ENCODE data around the gene PDZD11.
A peak's percentile ranks its signal among the peaks of the same experiment; 100 is the strongest.

Gene PDZD11

DNA sequence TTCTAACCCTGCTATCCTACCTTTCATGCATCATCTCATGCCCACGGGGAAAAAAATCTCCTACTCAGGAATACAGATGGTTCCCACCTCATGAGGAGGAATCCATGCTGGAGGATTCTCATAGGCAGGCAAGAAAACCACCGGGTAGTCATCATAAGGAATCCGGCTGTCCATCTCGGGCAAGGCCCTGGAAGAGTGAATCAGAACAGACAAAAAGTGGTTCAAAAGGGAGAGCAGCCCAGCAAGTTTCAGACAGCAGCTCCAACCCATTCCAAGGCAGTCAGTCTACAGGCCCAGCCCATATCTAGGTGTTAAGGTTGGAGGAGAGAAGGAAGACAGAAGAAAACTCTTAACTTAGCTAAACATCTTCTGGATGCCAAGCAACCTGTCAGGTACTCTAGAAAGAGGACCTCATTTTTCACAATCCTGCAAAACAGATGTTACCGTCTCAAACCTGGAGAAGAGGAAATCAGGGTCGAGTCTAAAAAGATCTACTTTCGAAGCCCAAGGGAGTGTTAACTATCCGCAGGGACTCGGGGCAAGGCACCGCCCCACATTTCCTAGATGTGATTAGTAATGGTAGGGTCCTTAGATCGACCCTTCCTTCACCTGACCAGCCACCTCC, 447 bp downstream of the PDZD11 start:
- TF ChIP-seq REST (IDR thresholded peaks at IDR 0.05; ENCODE audit: low read depth) (no peak), RAD21 (IDR thresholded peaks at IDR 0.05; ENCODE audit: low read depth) (no peak), EGR1 (IDR thresholded peaks at IDR 0.05) (no peak), USF1 (IDR thresholded peaks at IDR 0.05) (no peak)

DNA sequence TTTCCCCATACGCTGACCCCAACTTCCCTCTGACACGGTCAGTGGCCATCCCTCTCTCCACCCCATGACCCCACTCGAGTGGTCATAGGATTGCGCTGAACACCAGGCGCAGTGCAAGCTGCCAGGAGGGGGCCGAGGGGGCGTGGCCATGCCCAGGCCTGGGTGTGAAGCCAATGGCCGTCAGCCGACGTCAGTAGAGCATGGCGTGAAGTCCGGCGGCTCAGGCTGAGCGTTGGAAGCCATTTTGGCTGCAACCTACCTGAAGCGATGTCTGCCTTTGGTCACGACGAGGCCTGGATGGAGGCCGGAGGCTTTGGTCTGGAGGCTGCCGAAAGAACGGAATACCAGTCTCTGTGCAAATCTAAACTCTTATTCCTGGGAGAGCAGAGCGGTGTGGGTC, 7.8 kb downstream of the PDZD11 start, which contains the start of gene RAB41:
RAB41 (plus strand) TSS at position 222 of the 400 bp plus-strand sequence; CDS start at position 268, 46 bp downstream.
- TF ChIP-seq RAD21 (IDR thresholded peaks at IDR 0.05; ENCODE audit: low read depth) (no peak), TAF1 (IDR thresholded peaks at IDR 0.05; ENCODE audit: low read depth) (no peak), CEBPB (IDR thresholded peaks at IDR 0.05) (no peak), CREB1 (IDR thresholded peaks at IDR 0.05; ENCODE audit: low read depth) (no peak), EGR1 (IDR thresholded peaks at IDR 0.05) (no peak), TCF12 (IDR thresholded peaks at IDR 0.05; ENCODE audit: low read depth) (no peak), REST (IDR thresholded peaks at IDR 0.05; ENCODE audit: low read depth) (no peak), TEAD4 (IDR thresholded peaks at IDR 0.05) (no peak), NFIC (IDR thresholded peaks at IDR 0.05) (no peak), YY1 (IDR thresholded peaks at IDR 0.05; ENCODE audit: low read depth) (no peak), FOXM1 (IDR thresholded peaks at IDR 0.05; ENCODE audit: borderline replicate concordance, low read depth) (no peak), EP300 (IDR thresholded peaks at IDR 0.05; ENCODE audit: borderline replicate concordance) (no peak)
- TF ChIP-seq, protein P1, sequence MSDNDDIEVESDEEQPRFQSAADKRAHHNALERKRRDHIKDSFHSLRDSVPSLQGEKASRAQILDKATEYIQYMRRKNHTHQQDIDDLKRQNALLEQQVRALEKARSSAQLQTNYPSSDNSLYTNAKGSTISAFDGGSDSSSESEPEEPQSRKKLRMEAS (IDR thresholded peaks at IDR 0.05): no peak

DNA sequence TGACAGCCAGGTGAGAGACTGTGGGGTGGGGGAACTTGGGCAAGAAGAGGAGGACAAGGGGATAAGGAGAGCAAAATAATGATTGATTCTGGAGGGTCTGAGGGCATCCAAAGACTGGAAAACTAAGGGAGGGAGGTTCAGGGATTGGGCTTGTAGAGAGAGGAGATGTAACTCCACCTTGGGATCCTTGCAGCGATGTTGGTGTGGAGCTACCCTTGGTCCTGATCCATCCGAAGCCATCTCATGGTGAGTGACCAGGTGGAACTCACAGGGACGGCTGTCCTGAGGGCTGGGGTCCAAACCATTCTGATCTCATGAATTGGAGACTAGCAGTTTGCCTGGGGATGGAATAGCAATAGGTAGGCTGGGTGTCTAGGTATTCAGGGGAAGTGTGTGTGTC, 9.2 kb downstream of the PDZD11 start:
- no peak for TF ChIP-seq CEBPB (IDR thresholded peaks at IDR 0.05)
- peak; percentile 61 for TF ChIP-seq REST (IDR thresholded peaks at IDR 0.05; ENCODE audit: low read depth)

GRCh38 chrX:70279081-70279480, 10.6 kb downstream of the PDZD11 start:
- no peak for TF ChIP-seq EGR1 (IDR thresholded peaks at IDR 0.05)
- TF ChIP-seq, protein P1 (IDR thresholded peaks at IDR 0.05): no peak
- TF ChIP-seq TCF12 (IDR thresholded peaks at IDR 0.05; ENCODE audit: low read depth): no peak
- TF ChIP-seq TAF1 (IDR thresholded peaks at IDR 0.05; ENCODE audit: low read depth): no peak
- no peak for TF ChIP-seq CREB1 (IDR thresholded peaks at IDR 0.05; ENCODE audit: low read depth)
- no peak for TF ChIP-seq USF1 (IDR thresholded peaks at IDR 0.05)
- no peak for TF ChIP-seq TEAD4 (IDR thresholded peaks at IDR 0.05)
- no peak for TF ChIP-seq REST (IDR thresholded peaks at IDR 0.05; ENCODE audit: low read depth)
- TF ChIP-seq ZBTB7A (IDR thresholded peaks at IDR 0.05; ENCODE audit: low read depth): no peak
- TF ChIP-seq EP300 (IDR thresholded peaks at IDR 0.05; ENCODE audit: borderline replicate concordance): no peak
- no peak for TF ChIP-seq CEBPB (IDR thresholded peaks at IDR 0.05)
- no peak for TF ChIP-seq FOXM1 (IDR thresholded peaks at IDR 0.05; ENCODE audit: borderline replicate concordance, low read depth)
- no peak for TF ChIP-seq YY1 (IDR thresholded peaks at IDR 0.05; ENCODE audit: low read depth)
- no peak for TF ChIP-seq RAD21 (IDR thresholded peaks at IDR 0.05; ENCODE audit: low read depth)
